ENCODE data around the gene PTPN14. TPM values are rescaled to one million over a fixed set of nuclear protein-coding genes. Genes with fewer than 3 reads are reported as not detected.

The PTPN14 gene
- total and polyA plus RNA-seq, 11 donors, result 8.7 to 52.0 (median 33.5) TPM

GRCh38 chr1:214440219-214440965, 111.0 kb downstream of the PTPN14 start:
- H3K36me3 ChIP-seq, result no peaks in the 10 kb centered on the region
- H3K9me3 ChIP-seq, result no peaks in the 10 kb centered on the region
- WGBS, 4 donors, result 79 to 88% (median 81%) methylated on average over 4 of the region's 4 CpGs
- intact Hi-C loops (cut with DNase I), result no loop called here
- H3K27me3 ChIP-seq, result no peaks in the 10 kb centered on the region
- no peak overlapping the region for H3K4me3 ChIP-seq
- ATAC-seq (no peak), DNase-seq (no peak)
- peaks cover 0 to 58% (median 32%) of the 10 kb centered on the region in 12 donors for H3K4me1 ChIP-seq
- no peak for TF ChIP-seq POLR2A (IDR thresholded peaks at IDR 0.05)
- no peak for TF ChIP-seq CTCF (IDR thresholded peaks at IDR 0.05)
- peak overlapping the region in 9 of 12 donors; percentile 3 to 77 (median 55) for H3K27ac ChIP-seq

GRCh38 chr1:214439352-214440119, 111.9 kb downstream of the PTPN14 start:
- intact Hi-C loops (cut with DNase I), result no loop called here
- H3K27me3 ChIP-seq, result no peaks in the 10 kb centered on the region
- peak overlapping the region in 10 of 12 donors; percentile 0 to 77 (median 56) for H3K27ac ChIP-seq
- H3K36me3 ChIP-seq, result no peaks in the 10 kb centered on the region
- whole genome bisulfite sequencing, 4 donors, result 44 to 61% (median 51%) methylated on average over 12 of the region's 12 CpGs
- H3K4me1 ChIP-seq, result peaks cover 0 to 50% (median 24%) of the 10 kb centered on the region in 12 donors
- no peaks in the 10 kb centered on the region for H3K9me3 ChIP-seq
- DNase-seq, result peak in 1 of 5 donors; percentile 41
- peak overlapping the region in 5 of 12 donors; percentile 1 to 33 (median 15) for H3K4me3 ChIP-seq
- TF ChIP-seq CTCF (IDR thresholded peaks at IDR 0.05) (no peak), POLR2A (IDR thresholded peaks at IDR 0.05) (no peak)
- peak; percentile 42 to 86 (median 76) for ATAC-seq

- Histone ChIP-seq H3K9me3 (no peaks in the 10 kb centered on the region), H3K4me3 (no peak overlapping the region), H3K4me1 (peaks cover 0 to 40% (median 23%) of the 10 kb centered on the region in 12 donors), H3K27ac (peak overlapping the region in 6 of 12 donors; percentile 22 to 77 (median 60)), H3K36me3 (no peaks in the 10 kb centered on the region), H3K27me3 (no peaks in the 10 kb centered on the region)
- intact Hi-C loops (cut with DNase I), result no loop called here
- no peak for TF ChIP-seq POLR2A (IDR thresholded peaks at IDR 0.05)
- no peak for TF ChIP-seq CTCF (IDR thresholded peaks at IDR 0.05)
- peak in 1 of 4 donors; percentile 21 for ATAC-seq
- 93 to 97% (median 95%) methylated on average over 2 of the region's 2 CpGs for WGBS, 4 donors
- DNase-seq, result no peak
Observed at GRCh38 chr1:214438530-214438929, 112.9 kb downstream of the PTPN14 start.

- peak in 2 of 5 donors; percentile 40 to 46 for DNase-seq
- peak overlapping the region in 6 of 12 donors; percentile 4 to 77 (median 60) for H3K27ac ChIP-seq
Observed at GRCh38 chr1:214438075-214438474, 113.3 kb downstream of the PTPN14 start.

More at GRCh38 chr1:214438075-214438474, 113.3 kb downstream of the PTPN14 start:
- H3K36me3 ChIP-seq, result no peaks in the 10 kb centered on the region
- H3K4me1 ChIP-seq, result peaks cover 0 to 40% (median 23%) of the 10 kb centered on the region in 12 donors
- no peaks in the 10 kb centered on the region for H3K9me3 ChIP-seq
- TF ChIP-seq CTCF (IDR thresholded peaks at IDR 0.05) (no peak), POLR2A (IDR thresholded peaks at IDR 0.05) (no peak)
- intact Hi-C loops (cut with DNase I), result no loop called here
- ATAC-seq, result peak; percentile 32 to 74 (median 61)
- no peak overlapping the region for H3K4me3 ChIP-seq
- WGBS, 4 donors, result 52 to 63% (median 59%) methylated on average over 6 of the region's 6 CpGs
- H3K27me3 ChIP-seq, result no peaks in the 10 kb centered on the region
